SU-DHL-6 (cell line): ENCODE data around the gene IFNG.

Experiments
- H2AFZ ChIP-seq: fragments of 200-600 bp; sonication (generic); 2 replicates; pipeline ENCODE4 v1.6.1; 2014; ENCODE audit warnings: low read depth, mild to moderate bottlenecking, moderate library complexity, mixed read lengths, antibody characterized with exemption, low read length; ENCODE audit not compliant: severe bottlenecking
- H3F3A ChIP-seq: fragments of 200-600 bp; shearing (Covaris generic); 2 replicates; pipeline ENCODE4 v1.6.0; 2016; ENCODE audit warnings: antibody characterized with exemption, mild to moderate bottlenecking; ENCODE audit not compliant: insufficient read depth
- H3K27ac ChIP-seq: fragments of 200-600 bp; sonication (generic); 2 replicates; pipeline ENCODE4 v1.5.1; 2016; ENCODE audit warnings: low read depth, mild to moderate bottlenecking, low read length, moderate library complexity, mixed read lengths
- H3K27me3 ChIP-seq: fragments of 200-600 bp; sonication (generic), shearing (Covaris generic); 2 replicates; pipeline ENCODE4 v1.6.0; 2014; ENCODE audit warnings: mild to moderate bottlenecking, low read length
- H3K36me3 ChIP-seq: fragments of 200-600 bp; sonication (generic); 2 replicates; pipeline ENCODE4 v1.6.1; 2014; ENCODE audit warnings: mild to moderate bottlenecking, low read length, mixed read lengths
- H3K4me2 ChIP-seq: fragments of 300-600, 200-600 bp; shearing (Covaris generic), sonication (generic); 2 replicates; pipeline ENCODE4 v1.6.0; 2014; ENCODE audit warnings: low read length, low read depth, mild to moderate bottlenecking; ENCODE audit not compliant: poor library complexity, severe bottlenecking
- H3K4me3 ChIP-seq: fragments of 200-600 bp; sonication (generic); 2 replicates; pipeline ENCODE4 v1.5.1; 2014; ENCODE audit warnings: antibody characterized with exemption, low read length, mild to moderate bottlenecking, mixed read lengths; ENCODE audit not compliant: insufficient read depth, poor library complexity, severe bottlenecking
- H3K79me2 ChIP-seq: fragments of 200-600 bp; sonication (generic); 2 replicates; pipeline ENCODE4 v1.6.1; 2014; ENCODE audit warnings: mild to moderate bottlenecking, low read length, moderate library complexity; ENCODE audit not compliant: insufficient read depth
- H3K9ac ChIP-seq: fragments of 200-600 bp; sonication (generic); 2 replicates; pipeline ENCODE4 v1.7.0; 2014; ENCODE audit warnings: mild to moderate bottlenecking, low read length
- H3K9me2 ChIP-seq: fragments of 200-600 bp; sonication (generic); replicated peaks from 2 replicates; pipeline ENCODE4 v1.6.1; 2014; ENCODE audit warnings: low read length; ENCODE audit not compliant: insufficient read depth
- H3K9me3 ChIP-seq: fragments of 200-600 bp; sonication (generic); 2 replicates; pipeline ENCODE4 v1.6.1; 2014; ENCODE audit warnings: low read length, mixed read lengths; ENCODE audit not compliant: insufficient read depth
- H4K20me1 ChIP-seq: fragments of 200-600 bp; sonication (generic); 2 replicates; pipeline ENCODE4 v1.6.1; 2014; ENCODE audit warnings: low read depth, mild to moderate bottlenecking, antibody characterized with exemption, low read length, moderate library complexity, mixed read lengths
- EZH2phosphoT487 ChIP-seq: fragments of 200-600 bp; sonication (generic), shearing (Covaris generic); conservative IDR thresholded peaks from 2 replicates; pipeline ENCODE4 v1.6.1; 2018; ENCODE audit warnings: mild to moderate bottlenecking, antibody characterized with exemption, low read length, moderate library complexity, mixed read lengths
- TF ChIP-seq, protein P1 (sequence below): fragments of 200-600 bp; sonication (generic); IDR thresholded peaks from one replicate; pipeline ENCODE4 v1.5.1; 2017; ENCODE audit warnings: antibody characterized with exemption, mild to moderate bottlenecking, low read length, moderate library complexity; ENCODE audit not compliant: insufficient read depth, poor library complexity, severe bottlenecking

The IFNG gene

DNA sequence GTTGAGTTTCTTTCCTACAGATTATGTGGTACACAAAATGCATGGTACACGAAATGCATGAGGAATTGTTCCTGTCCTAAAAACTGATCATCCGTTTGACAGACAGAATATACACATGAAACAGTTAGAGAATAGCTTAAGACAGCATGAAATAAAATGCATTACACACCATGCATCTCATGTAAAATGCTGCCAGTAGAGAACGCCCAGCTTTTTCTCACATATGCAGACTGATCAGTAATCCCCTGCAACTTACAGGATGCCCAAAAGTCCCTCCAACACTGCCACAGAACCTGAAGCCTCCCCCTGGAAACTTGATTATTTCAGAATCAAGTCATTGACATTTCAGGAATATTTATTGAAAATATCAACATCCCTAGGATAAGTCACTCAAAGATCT is 24.0 kb downstream of the IFNG start:
- Histone ChIP-seq H3K27me3 (no peaks in the 10 kb centered on the region), H3K79me2 (no peaks in the 10 kb centered on the region), H3F3A (no peaks in the 10 kb centered on the region), H3K36me3 (no peaks in the 10 kb centered on the region), H2AFZ (no peak overlapping the region), H3K4me3 (no peak overlapping the region), H3K27ac (no peak overlapping the region), H3K9me2 (no peaks in the 10 kb centered on the region), H3K9ac (no peak overlapping the region), H4K20me1 (no peaks in the 10 kb centered on the region), H3K9me3 (no peaks in the 10 kb centered on the region), H3K4me2 (no peak overlapping the region)
- TF ChIP-seq EZH2phosphoT487 = no peak
- TF ChIP-seq, protein P1, sequence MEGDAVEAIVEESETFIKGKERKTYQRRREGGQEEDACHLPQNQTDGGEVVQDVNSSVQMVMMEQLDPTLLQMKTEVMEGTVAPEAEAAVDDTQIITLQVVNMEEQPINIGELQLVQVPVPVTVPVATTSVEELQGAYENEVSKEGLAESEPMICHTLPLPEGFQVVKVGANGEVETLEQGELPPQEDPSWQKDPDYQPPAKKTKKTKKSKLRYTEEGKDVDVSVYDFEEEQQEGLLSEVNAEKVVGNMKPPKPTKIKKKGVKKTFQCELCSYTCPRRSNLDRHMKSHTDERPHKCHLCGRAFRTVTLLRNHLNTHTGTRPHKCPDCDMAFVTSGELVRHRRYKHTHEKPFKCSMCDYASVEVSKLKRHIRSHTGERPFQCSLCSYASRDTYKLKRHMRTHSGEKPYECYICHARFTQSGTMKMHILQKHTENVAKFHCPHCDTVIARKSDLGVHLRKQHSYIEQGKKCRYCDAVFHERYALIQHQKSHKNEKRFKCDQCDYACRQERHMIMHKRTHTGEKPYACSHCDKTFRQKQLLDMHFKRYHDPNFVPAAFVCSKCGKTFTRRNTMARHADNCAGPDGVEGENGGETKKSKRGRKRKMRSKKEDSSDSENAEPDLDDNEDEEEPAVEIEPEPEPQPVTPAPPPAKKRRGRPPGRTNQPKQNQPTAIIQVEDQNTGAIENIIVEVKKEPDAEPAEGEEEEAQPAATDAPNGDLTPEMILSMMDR = no peak

DNA sequence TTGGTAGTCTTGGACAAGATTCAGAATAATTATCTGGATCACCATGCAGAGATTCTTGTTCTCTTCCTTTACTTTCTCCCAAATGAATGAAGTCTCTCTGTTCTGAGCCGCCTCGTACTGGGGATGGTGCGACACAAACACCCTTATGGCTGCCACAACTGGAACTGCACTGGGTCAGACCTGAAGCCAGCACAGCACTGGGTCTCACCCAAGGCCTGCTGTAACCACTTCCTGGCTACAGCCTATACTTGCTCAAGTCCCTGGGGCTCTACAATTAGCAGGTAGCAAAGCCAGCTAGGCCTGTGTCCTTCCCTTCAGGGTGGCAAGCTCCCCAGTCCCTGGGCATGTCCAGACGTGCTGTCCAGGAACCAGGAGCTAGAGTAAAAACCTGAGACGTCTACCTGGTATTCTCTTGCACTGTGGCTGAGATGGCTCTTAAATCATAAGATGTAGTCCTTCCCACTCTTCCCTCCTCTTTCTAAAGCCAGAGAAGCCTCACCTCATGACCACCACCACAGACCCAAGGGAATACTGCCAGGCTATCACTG is 27.6 kb downstream of the IFNG start:
- no peaks in the 10 kb centered on the region for H3F3A ChIP-seq
- 0 out of 2 replicates have a peak, but pooled peaks cover 3% of the 10 kb centered on the region for H3K36me3 ChIP-seq
- H3K9ac ChIP-seq = no peak overlapping the region
- no peaks in the 10 kb centered on the region for H3K27me3 ChIP-seq
- no peak overlapping the region for H3K4me3 ChIP-seq
- H3K79me2 ChIP-seq = no peaks in the 10 kb centered on the region
- H3K9me3 ChIP-seq = no peaks in the 10 kb centered on the region
- no peak overlapping the region for H2AFZ ChIP-seq
- no peaks in the 10 kb centered on the region for H4K20me1 ChIP-seq
- no peak overlapping the region for H3K27ac ChIP-seq
- H3K9me2 ChIP-seq = no peaks in the 10 kb centered on the region
- TF ChIP-seq, protein P1 = no peak
- no peak for TF ChIP-seq EZH2phosphoT487
- no peak overlapping the region for H3K4me2 ChIP-seq

DNA sequence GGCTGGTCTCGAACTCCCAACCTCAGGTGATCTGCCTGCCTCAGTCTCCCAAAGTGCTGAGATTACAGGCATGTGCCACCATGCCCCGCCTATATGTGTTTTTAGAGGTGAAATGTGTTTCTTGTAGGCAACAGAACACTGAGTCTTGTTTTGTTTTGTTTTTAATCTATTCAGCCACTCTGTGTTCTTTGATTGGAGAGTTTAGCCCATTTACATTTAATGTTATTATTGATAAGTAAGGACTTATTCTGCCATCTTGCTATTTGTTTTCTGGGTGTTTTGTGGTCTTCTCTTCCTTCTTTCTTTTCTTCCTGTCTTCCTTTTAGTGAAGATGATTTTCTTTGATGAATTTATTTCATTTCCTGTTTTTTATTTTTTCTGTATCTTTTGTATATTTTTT is 29.6 kb downstream of the IFNG start:
- H3K27ac ChIP-seq = no peak overlapping the region
- H3K9me3 ChIP-seq = no peaks in the 10 kb centered on the region
- no peaks in the 10 kb centered on the region for H3K79me2 ChIP-seq
- H3K9me2 ChIP-seq = no peaks in the 10 kb centered on the region
- TF ChIP-seq EZH2phosphoT487 = no peak
- H3K4me2 ChIP-seq = no peak overlapping the region
- H4K20me1 ChIP-seq = no peaks in the 10 kb centered on the region
- H3K27me3 ChIP-seq = no peaks in the 10 kb centered on the region
- H3K36me3 ChIP-seq = 0 out of 2 replicates have a peak, but pooled peaks cover 3% of the 10 kb centered on the region
- H2AFZ ChIP-seq = no peak overlapping the region
- H3F3A ChIP-seq = no peaks in the 10 kb centered on the region
- no peak overlapping the region for H3K9ac ChIP-seq
- H3K4me3 ChIP-seq = no peak overlapping the region

DNA sequence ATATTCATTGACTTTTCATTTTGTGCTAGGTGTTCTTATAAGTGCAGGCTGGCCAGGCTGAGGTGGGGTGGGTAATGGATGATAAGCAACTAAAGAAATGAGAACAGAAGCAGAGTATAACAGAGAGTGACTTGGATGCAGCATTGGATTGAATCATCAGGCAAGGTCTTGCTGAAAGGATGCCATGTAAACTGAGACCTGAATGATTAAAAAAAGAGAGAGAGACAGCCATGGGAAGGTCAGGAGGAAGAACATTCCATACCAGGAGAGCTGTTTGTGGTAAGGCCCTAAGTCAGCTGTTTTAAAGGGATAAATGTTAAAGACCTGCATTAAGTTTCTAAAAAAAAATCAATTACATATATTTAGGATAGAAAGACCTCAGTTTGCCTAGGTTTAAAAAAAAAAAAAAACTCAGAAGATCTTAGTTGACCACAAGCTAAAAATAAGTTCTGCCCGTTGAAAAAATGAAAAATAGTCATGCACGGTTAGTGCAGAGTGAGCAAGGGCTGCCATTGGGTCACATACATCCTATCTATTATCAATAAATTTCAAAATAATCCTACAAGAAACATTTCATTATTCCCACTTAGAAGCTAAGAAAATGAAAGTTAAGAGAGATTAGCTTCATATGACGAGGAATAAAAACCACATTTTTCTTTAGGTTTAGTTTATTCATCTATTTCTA is 37.2 kb downstream of the IFNG start:
- no peaks in the 10 kb centered on the region for H3K9me2 ChIP-seq
- H3K36me3 ChIP-seq = no peaks in the 10 kb centered on the region
- no peak overlapping the region for H3K27ac ChIP-seq
- H3F3A ChIP-seq = no peaks in the 10 kb centered on the region
- TF ChIP-seq, protein P1 = no peak
- no peak for TF ChIP-seq EZH2phosphoT487
- no peaks in the 10 kb centered on the region for H3K9me3 ChIP-seq
- H3K79me2 ChIP-seq = no peaks in the 10 kb centered on the region
- H3K4me3 ChIP-seq = no peak overlapping the region
- peak overlapping the region; percentile 13 for H3K4me2 ChIP-seq
- H3K9ac ChIP-seq = no peak overlapping the region
- H3K27me3 ChIP-seq = no peaks in the 10 kb centered on the region
- H4K20me1 ChIP-seq = no peaks in the 10 kb centered on the region
- H2AFZ ChIP-seq = no peak overlapping the region
